Endothelial cell (in vitro differentiated cells): Measurements from ENCODE around the gene SNX32. TPM values are rescaled to one million over a fixed set of nuclear protein-coding genes. Genes with fewer than 3 reads are reported as not detected.

Experiments
- DNase-seq: peaks from one replicate; pipeline ENCODE4 v3.0.0; 2021; ENCODE audit warnings: low spot score
- H3K27ac Mint-ChIP-seq: one replicate; pipeline ENCODE4 v1.8.0; 2021; ENCODE audit warnings: mixed read lengths, inconsistent platforms; ENCODE audit not compliant: unreplicated experiment
- H3K27me3 Mint-ChIP-seq: one replicate; pipeline ENCODE4 v1.8.0; 2021; ENCODE audit warnings: mild to moderate bottlenecking, moderate library complexity, mixed read lengths, inconsistent platforms; ENCODE audit not compliant: unreplicated experiment
- H3K36me3 Mint-ChIP-seq: one replicate; pipeline ENCODE4 v1.8.0; 2021; ENCODE audit warnings: mild to moderate bottlenecking, low read depth, mixed read lengths, inconsistent platforms; ENCODE audit not compliant: unreplicated experiment
- H3K4me1 Mint-ChIP-seq: one replicate; pipeline ENCODE4 v1.8.0; 2021; ENCODE audit warnings: mild to moderate bottlenecking, mixed read lengths, inconsistent platforms; ENCODE audit not compliant: unreplicated experiment
- H3K4me3 Mint-ChIP-seq: one replicate; pipeline ENCODE4 v1.8.0; 2021; ENCODE audit warnings: mild to moderate bottlenecking, mixed read lengths, inconsistent platforms; ENCODE audit not compliant: unreplicated experiment
- H3K9me3 Mint-ChIP-seq: one replicate; pipeline ENCODE4 v1.8.0; 2021; ENCODE audit warnings: mixed read lengths, inconsistent platforms; ENCODE audit not compliant: unreplicated experiment
- total RNA-seq: library from RNA; stranded (reverse); fragmentation: NEBNext Ultra II Directional; extraction: Animal tissue kit (Norgen Biotek cat#: 25700); gene quantifications from one replicate; pipeline ENCODE4 v1.2.1, GENCODE V29; 2021; ENCODE audit not compliant: unreplicated experiment
- TF ChIP-seq, protein P1 (sequence below): fragments of 200-600 bp; sonication (generic); IDR thresholded peaks from one replicate; pipeline ENCODE4 v1.5.0; 2021; ENCODE audit warnings: antibody characterized with exemption; ENCODE audit not compliant: unreplicated experiment

The SNX32 gene
- total RNA-seq, 1 donor from 2014 or later = 1.2 TPM

DNA sequence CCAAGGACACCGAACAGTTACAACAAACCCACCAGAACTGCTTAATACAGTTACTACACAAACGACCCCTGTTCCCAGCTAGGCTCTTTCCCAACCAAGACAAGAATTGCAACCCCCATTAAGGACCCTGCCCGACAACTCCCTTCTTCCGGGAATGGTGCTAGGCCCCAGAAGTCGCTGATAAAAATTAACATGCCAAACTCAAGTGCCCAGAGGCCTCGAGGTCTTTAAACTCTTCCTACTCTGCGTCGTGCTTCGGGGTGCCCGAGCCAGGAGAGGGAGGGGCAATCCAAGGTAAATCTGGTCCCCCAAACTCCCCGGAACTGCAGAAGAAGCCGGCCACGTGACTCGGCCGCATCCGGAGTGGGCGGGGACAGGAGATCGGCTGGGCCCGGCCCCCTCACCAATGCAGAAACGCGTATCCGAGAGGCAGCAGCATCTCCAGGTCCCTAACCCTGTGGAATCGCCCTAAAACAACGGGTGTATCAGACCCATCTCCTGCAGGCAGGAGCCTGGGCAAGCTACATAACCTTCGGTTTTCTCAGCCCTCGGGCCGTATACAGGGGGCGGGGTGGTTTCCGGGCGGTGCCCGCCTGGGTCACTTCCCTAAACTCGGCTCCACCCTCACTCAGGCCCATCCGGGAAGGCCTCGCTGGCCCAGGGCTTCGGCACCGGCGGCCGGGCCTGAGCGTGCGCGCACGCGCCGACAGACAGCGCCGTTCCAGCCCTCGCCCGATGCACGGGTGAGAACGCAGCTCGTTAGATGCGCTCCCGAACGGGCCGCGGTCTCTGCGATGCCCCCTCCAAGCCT lies 23.1 kb downstream of the SNX32 start:
- DNase-seq = peak; percentile 72
- Mint-ChIP-seq H3K36me3 (peaks cover 49% of the 10 kb centered on the region), H3K4me1 (peaks cover 52% of the 10 kb centered on the region), H3K9me3 (no peaks in the 10 kb centered on the region), H3K27me3 (peaks cover 47% of the 10 kb centered on the region), H3K4me3 (peak overlapping the region; percentile 97), H3K27ac (peak overlapping the region; percentile 92)
- TF ChIP-seq, protein P1, sequence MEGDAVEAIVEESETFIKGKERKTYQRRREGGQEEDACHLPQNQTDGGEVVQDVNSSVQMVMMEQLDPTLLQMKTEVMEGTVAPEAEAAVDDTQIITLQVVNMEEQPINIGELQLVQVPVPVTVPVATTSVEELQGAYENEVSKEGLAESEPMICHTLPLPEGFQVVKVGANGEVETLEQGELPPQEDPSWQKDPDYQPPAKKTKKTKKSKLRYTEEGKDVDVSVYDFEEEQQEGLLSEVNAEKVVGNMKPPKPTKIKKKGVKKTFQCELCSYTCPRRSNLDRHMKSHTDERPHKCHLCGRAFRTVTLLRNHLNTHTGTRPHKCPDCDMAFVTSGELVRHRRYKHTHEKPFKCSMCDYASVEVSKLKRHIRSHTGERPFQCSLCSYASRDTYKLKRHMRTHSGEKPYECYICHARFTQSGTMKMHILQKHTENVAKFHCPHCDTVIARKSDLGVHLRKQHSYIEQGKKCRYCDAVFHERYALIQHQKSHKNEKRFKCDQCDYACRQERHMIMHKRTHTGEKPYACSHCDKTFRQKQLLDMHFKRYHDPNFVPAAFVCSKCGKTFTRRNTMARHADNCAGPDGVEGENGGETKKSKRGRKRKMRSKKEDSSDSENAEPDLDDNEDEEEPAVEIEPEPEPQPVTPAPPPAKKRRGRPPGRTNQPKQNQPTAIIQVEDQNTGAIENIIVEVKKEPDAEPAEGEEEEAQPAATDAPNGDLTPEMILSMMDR = no peak

DNA sequence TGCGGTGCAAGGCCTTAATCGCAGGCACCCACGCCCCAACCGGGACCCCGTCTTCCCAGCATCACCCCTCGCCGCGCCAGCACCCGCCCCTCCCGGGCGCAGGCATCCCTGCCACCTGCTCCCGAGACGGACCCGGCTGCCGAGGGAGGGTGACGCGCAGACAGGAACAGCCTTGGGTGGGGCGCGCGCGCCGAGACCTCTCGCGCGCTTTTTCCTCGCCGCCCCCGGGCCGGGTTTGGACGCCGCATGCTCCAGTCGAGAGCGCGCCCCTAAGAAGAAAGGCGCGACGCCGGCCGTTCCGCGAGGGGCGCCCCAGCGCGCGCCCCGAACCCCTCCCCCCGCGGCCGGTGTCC lies 23.7 kb downstream of the SNX32 start:
- Mint-ChIP-seq H3K4me1 (peaks cover 51% of the 10 kb centered on the region), H3K36me3 (peaks cover 46% of the 10 kb centered on the region), H3K9me3 (no peaks in the 10 kb centered on the region), H3K27ac (no peak overlapping the region), H3K27me3 (peaks cover 43% of the 10 kb centered on the region), H3K4me3 (peak overlapping the region; percentile 97)
- no peak for DNase-seq
- TF ChIP-seq, protein P1 = no peak

DNA sequence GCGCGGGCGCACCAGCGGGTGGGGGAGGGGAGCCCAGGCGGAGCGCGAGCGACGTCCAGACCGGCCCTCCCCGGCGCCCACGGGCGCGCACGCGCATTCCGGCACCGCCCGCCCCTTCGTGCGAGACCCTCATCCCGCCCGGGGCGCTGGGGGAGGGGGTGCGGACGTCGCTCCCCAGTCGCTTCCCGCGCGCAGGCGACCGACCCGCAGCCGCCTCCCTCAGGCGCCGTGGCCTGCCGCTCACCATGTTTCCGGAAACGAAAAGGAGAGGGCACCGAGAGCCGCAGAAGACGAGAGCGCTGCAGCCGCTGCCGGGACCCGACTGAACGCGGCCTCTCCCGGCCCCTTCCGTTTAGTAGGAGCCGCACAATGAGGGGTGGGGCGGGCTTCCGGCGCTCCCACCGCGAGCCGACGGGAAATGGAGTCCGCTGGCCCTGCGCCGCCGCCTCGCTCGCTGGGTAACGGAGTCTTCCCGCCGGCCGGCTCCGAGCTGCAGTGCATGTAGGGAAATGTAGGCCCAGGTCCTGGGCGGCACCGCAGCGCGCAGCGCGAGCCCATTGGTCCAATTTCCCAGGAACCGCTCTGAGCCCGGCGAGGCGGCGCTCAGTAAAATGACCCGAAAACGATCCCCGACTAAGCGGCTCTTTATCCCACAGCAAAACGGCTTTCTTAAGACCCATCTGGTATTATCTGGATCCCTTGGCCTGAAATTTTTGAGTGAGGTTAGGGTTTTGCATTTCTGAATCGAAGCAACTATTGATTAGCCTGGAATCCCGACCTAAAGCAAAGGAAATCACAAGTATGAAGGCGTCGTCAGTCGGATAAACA lies 24.3 kb downstream of the SNX32 start, which contains the start of gene CFL1:
CFL1 (minus strand) TSS at position 328 of the 828 bp plus-strand sequence; CDS start at position 247, 81 bp downstream.
- peaks cover 55% of the 10 kb centered on the region for H3K4me1 Mint-ChIP-seq
- peak within 1 kb of the TSS; percentile 97 for H3K4me3 Mint-ChIP-seq
- TF ChIP-seq, protein P1 = no peak
- H3K9me3 Mint-ChIP-seq = no peaks in the 10 kb centered on the region
- peaks cover 50% of the 10 kb centered on the region for H3K36me3 Mint-ChIP-seq
- H3K27me3 Mint-ChIP-seq = peaks cover 45% of the 10 kb centered on the region
- peak; percentile 98 for DNase-seq
- peak within 1 kb of the TSS; percentile 97 for H3K27ac Mint-ChIP-seq

DNA sequence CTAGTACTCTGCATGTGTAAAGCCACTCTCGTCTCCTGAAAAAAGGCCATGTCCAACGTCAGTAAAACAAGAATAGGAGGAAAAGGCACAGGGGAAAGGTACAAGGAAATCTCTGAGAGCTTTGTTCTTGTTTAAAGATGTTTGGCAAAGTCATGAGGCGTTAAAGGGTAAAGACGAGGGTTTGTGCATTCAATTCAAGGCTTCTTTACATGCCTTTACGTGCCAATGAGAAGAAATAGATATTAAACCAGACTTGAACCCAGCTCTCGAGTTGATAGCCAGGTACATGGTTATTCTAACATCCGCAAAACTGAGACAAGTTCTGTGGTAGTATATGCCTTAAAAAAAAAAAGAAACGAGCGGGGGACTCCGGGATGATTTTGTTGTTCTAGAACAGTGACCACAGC lies 24.9 kb downstream of the SNX32 start:
- Mint-ChIP-seq H3K4me1 (peaks cover 52% of the 10 kb centered on the region), H3K27me3 (peaks cover 38% of the 10 kb centered on the region), H3K9me3 (no peaks in the 10 kb centered on the region), H3K36me3 (peaks cover 44% of the 10 kb centered on the region), H3K4me3 (peak overlapping the region; percentile 92), H3K27ac (peak overlapping the region; percentile 97)
- no peak for DNase-seq
- TF ChIP-seq, protein P1 = no peak
